ENCODE measurements around the gene STAT5B.

Gene STAT5B

GRCh38 chr17:42177684-42178083 lies 98.5 kb downstream of the STAT5B start:
- no peak for DNase-seq

- no peak for DNase-seq
These were observed 101.9 kb downstream of the STAT5B start for GRCh38 chr17:42174126-42174783.

- DNase-seq: no peak
These were observed 104.4 kb downstream of the STAT5B start for GRCh38 chr17:42171831-42172230.

GRCh38 chr17:42169351-42169750 lies 106.8 kb downstream of the STAT5B start:
- no peak for DNase-seq

GRCh38 chr17:42167807-42168206 lies 108.4 kb downstream of the STAT5B start:
- DNase-seq: no peak

- no peak for DNase-seq
These were observed 109.9 kb downstream of the STAT5B start for GRCh38 chr17:42166196-42166763.

- no peak for DNase-seq
These were observed 110.4 kb downstream of the STAT5B start for GRCh38 chr17:42165751-42166150.

- DNase-seq: no peak
These were observed 112.3 kb downstream of the STAT5B start for GRCh38 chr17:42163696-42164407.

- DNase-seq: no peak
These were observed 113.1 kb downstream of the STAT5B start for GRCh38 chr17:42163113-42163512.

GRCh38 chr17:42160531-42160910 lies 115.7 kb downstream of the STAT5B start:
- no peak for DNase-seq

GRCh38 chr17:42159796-42160530 lies 116.2 kb downstream of the STAT5B start:
- DNase-seq: no peak

- no peak for DNase-seq
These were observed 120.6 kb downstream of the STAT5B start for GRCh38 chr17:42155614-42156045.

GRCh38 chr17:42153919-42154742 lies 122.1 kb downstream of the STAT5B start:
- DNase-seq: no peak
